GM21723 (cell line): ENCODE measurements around the gene BDNF.
"Not testable (repeated sequence)": the region's sequence is repeated elsewhere in the genome, so short reads cannot be mapped to it uniquely, and the experiment has no call there.

Source experiments
- ATAC-seq: cut with Tn5 transposase; IDR thresholded peaks from one replicate; pipeline ENCODE4 v1.9.1; 2021; ENCODE audit warnings: mild to moderate bottlenecking, moderate library complexity; ENCODE audit not compliant: unreplicated experiment

Gene BDNF

DNA sequence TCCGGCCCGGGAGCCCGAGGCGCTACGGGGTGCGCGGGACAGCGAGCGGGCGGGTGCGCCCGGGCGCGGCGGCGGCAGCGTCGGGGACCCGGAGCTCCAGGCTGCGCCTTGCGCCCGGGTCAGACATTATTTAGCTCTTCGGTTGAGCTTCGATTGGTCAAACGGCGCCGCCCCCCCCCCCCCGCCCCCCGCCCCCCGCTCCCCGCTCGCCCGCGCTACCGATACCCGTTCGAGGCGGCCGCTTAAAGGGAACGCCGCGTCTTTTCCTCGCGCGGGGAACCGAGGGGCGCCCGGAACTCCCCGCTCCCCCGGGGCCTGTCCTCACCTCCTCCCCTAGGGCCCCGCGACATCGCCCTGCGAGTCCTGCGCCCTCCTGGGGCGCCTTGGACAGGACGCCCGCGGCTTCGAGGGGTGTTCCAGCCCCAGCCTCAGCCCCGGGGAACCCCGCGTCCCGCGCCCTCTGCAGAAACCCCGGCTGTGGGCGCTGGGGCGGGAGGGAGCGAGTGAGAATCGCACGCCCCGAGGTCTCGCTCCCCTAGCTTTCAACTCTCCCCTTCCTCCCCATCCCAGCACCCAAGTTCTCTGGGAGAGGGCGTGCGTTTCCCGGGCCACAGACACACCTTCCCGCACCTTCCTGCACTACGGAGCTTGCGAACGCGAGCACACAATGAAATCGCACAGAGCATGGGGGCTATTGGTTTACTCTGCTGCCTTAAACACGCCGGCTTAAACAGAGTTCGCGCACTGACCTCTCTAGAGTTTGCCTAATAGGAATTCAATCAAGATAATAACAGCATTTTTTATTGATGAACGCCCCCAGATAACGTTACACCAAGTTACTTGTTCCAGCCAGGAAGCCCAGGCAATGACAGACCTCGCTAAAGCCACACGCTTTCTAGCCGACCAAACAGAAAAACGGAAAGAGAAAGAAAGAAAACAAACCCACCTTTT lies at the start of gene BDNF:
Gene BDNF (minus strand): TSS at position 105 of the 951 bp plus-strand sequence. CDS start 41,891 bp downstream, outside the sequence.
- no peak for ATAC-seq

DNA sequence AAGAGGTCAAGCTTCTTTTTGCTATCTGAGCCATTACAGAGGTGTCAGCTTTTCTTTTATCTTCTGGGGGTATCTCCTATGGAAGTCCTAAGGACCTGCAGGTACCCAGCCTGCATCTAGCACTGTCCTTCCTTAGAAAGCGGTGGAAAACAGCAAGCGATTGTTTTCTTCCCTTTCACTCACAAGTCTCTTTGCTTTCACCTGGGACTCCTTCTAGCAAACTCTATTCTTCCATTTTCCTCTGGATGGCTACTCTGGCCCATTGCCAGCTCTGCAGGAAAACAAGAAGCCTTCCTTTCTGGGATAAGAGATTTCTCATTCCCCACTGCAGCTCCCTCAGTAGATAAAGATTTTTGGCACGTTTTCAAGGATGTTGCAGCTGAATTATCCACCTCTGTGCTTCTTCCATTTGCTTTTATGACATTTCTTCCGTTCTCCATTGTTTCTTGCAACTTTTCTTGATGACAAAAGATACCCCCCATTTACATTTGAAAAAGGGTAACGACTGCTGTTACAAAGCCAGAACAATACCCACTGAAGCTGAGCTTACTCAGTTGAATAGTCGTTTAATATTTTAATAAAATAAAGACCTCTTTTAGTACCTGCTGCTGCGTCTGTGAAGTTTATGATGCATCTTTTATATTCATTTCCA lies 40.2 kb upstream of the BDNF start:
- ATAC-seq: no peak

DNA sequence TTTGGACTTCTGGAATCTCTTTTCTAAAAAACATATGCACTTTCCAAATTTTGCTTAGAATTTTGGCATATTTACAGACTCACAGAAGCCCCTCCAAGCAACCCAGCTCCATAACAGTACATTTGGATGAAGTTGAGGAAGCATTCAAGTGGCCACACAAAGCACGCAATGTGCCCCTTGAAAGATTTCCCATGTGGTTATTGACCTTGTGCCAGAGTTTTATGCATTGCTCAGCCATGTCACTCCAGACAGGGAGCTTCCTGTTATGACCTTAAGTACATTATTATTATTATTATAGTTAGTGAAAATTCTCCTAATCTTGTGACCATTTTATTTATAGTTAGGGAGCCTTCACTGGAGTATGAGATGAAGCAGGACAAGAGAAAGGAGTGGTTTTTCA lies 35.0 kb upstream of the BDNF start:
- no peak for ATAC-seq

DNA sequence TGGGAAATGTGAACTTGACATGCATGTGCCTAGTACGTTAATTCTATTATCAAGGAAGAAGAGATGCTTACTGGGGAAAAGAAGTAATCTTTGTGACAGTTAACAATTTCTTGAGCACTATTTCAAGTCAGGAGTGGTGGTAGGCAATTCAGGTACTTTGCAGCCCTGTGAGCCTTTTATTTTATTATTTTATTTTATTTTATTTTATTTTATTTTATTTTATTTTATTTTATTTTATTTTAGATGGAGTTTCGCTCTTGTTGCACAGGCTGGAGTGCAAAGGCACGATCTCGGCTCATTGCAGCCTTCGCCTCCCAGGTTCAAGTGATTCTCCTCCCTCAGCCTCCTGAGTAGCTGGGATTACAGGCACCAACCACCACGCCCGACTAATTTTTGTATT lies 31.5 kb upstream of the BDNF start:
- not testable (repeated sequence) for ATAC-seq

DNA sequence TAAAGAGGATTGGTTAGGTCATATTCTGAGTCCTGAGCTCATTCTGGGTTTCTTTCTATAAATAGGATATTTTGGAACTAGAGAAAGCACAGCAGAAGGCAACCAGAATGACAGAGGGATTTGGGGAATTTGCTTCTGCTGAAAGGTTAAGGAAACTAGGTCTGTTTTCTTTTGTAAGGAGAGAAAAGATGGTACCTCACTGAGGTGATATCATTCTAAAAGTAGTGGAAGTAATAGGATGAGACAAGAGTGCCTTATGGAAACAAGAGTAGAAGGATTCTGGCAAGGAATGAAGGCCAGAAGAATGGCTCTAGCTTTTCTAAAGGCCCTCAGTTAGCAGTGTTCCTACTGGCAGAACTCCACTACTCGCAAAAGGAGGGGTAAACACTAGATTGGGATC lies 26.7 kb upstream of the BDNF start:
- ATAC-seq: no peak

DNA sequence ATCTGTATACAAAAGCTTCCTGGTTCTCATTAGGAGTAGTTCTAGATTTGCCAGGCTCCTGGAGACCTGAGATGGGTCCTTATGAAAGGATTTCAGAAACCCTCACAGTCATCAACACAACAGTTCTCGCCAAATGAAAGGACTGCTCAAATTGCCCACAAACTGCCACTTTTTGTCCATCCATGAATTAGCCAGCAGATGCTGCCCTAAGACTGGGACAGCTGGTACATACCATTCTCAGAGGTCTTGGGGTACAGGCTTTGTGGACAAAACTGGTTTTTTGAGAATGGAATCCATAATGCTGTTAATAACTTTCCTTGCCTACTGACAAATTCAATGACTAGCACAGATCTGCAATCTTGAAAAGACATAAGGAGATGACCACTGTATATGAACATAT lies 23.4 kb upstream of the BDNF start:
- no peak for ATAC-seq

DNA sequence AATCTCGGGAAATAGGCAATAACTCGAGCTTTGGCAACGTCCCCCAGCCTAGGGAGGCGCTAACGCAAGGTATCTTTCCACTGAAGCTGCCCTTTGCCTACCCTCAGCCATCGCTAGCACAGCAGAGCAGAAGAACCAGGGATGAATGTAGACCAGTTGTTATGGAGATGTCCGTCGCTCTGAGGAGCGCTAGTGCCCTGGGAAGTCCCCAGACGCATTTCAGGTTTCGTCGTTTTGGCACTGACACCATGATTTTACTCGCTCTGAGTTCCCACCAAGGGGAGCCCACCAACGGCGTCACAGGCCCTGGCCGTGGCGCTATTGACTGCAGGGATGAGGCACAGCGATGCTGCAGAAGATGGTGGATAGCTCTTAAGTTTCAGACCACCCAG lies 22.7 kb upstream of the BDNF start:
- no peak for ATAC-seq

DNA sequence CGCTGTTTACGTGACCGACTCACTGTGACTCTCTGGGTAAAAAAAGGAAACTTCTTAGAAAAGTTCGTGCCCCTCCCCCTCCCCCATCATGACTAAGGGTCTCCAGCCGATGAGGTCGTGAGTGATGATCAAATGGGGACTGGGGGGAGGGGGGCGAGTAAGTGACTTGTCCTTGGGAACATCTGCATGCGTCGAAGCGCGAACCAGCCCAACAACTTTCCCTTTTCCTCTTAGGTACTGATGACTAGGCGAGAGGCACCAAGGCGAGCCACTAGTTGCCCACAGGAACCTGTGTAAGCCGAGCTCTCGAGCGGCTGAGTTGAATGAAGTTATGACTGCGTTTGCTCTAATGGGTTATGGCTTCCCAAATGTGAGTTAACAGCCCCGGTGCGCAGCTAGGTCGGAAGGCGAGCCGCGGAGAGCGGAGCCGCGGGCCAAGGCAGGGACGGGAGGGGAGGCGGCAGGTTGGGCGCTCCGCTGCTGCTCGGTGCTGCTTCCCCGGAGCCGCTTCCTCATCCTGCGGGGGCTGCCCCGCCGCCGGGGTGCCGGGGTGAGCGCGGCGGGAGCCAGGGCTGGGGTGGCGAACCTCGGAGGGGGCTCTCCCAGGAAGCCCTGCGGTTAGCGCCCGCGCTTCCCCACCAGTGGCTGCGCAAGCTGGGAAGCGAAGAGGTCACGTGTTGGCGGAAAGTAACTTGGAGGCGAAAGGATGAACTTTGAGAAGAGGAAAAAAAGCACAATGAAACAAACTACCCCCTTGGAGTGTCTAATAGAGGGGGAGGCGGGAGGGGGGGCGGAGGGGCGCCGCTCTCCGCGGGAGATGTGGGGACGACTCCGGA lies 22.1 kb upstream of the BDNF start:
- no peak for ATAC-seq

DNA sequence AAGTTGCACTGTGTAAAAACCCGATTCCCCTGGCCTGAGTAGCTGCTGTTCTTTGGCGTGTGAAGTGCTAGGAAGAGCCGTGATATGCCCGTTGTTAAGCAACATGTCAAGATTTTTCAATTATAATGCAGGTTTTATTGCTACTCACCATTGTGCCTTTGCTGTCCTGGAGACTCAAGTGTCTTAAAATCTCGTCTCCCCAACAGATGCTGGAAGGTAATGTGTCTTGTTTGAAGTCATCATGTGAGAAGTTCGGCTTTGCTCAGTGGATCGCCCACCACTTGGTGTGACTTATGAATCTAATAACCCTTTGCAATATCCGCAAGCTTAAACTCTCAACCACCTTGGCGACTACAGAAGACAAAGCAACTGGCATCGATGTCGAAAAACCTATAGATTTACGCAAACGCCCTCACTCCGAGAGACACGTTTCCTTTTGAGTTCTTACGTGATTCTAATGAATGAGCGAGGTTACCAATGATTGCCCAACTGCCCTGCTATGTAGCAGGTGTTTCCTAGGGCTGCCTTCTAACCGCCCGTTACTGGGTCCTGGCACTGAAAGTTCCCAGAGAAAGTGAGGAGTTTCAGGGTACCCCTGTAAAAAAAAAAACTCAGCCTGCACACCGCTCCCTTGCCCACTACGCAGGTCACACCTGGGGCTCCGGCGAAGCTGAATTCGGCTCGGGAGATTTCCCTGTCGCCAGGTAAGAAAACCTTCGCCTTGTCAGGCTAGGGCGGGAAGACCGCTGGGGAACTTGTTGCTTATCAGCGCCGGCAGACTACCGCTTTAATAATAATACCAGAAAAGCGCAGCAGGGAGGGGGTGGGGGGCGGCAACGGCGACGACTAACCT lies 21.2 kb upstream of the BDNF start:
- no peak for ATAC-seq

DNA sequence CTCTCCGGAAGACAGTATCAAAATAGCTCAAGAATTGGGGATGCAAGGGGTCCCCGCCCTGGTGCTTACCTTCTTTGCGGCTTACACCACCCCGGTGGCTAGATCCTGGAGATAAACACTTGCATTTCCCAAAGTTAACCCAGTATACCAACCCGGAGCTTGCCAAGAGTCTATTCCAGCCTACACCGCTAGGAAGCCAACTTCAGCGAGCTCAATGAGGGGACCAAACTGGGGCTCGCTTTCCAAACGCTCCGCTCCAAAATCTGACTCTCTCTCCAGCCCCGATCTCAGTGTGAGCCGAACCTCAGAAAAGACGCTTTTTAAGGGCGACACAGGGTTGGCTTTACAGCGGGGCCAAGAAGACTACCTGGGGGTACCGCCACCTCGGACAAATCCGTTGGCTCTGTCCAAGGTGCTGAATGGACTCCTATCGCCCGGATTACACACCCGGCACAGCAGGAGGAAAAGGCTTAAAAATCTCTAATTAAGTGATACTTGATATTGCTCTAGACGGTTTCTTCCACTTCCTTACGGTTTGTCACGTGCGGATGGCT lies 20.1 kb upstream of the BDNF start:
- ATAC-seq: no peak

DNA sequence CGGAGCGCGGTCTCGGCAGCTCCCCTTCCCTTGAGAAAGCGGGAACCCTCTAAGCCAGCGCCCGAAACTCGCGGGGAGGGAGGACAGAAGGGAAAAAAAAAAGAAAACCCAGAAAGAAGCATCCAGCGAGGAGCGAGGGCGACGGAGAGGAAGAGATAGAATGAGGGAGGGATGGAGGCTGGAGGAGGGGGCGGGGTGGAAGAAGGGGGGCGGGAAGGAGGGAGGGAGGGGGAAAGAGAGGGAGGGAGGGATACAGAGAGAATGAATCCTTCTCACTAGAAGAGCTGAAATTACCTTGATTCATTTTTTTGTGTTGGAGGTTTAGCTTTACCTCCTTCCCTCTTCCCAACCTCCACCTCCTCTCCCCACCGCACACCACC lies 19.3 kb upstream of the BDNF start:
- no peak for ATAC-seq

DNA sequence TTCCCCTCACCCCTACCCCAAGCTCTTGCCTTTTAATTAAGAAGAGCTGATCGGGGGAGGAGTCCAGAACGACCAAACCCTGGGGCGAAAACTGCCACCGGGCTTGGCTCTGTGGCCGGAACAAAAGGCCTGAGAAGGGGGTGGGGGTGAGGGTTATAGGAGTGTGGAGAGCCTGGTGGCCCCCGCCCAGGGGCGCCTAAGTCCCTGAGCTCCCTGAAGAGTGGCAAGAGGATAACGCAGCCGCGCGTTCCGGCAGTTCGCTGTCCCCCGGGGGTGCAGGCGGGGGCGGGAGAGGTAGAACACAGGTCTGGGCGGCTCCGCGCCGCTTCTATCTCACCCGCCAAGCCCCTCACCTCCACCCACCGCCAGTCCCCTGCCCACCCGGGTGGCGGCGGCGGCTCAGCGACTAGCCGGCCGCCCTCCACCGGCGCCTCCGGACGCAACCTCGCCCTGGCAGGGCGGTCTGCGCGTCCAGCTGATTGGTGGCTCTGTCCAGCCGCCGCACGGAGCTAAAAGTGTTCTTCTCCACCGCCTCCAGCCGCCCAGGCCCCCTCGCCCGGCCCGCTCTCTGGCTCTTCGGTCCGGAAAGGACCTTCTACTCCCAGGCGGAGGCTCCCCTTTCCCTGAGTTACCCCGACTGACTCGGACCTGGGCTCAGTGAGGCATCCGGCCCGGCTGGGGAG lies 18.7 kb upstream of the BDNF start:
- ATAC-seq: no peak

DNA sequence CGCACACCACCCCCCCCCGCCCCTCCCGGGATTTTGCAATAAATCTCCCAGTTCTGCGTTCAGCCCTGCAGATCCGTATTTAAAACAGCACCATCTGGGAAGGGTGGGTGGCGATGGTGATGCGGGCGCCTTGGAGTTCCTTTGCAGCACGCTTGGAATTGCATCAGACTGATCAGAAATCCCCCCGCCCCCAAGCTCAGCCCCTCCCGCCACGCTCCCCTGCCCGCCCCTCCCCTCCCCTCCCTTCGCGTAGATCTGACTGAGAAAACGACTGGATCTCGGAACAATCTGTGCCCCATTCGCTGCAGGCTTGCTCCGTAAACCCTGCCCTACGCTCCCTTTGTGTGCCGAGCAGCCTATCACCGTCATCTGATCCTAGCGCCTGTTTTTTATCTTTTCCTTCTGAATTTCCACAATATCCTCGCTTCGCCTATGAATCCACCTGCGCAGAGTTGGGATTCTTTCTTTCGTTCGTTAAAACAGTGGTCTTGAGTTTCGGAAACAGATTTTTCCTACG lies 18.1 kb upstream of the BDNF start:
- no peak for ATAC-seq

DNA sequence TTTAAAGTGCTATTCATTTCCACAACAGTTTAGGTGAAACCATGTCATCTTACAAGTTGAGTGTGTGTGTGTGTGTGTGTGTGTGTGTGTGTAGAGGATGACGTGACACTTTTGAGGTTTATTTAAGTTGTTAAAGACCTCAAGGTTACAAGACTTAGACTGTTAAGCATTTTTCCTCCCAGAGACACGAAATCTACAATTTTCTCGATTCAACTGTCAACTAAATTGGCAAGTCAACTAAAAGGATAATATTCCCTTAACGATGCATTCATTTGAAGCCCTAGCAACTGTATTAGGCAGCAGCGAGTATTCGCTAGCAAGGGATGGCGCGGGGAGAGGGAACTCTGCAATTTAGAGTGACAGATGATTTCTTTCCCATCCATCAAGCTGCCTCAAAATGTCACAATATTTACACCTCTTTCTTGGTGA lies 17.6 kb upstream of the BDNF start:
- ATAC-seq: no peak

DNA sequence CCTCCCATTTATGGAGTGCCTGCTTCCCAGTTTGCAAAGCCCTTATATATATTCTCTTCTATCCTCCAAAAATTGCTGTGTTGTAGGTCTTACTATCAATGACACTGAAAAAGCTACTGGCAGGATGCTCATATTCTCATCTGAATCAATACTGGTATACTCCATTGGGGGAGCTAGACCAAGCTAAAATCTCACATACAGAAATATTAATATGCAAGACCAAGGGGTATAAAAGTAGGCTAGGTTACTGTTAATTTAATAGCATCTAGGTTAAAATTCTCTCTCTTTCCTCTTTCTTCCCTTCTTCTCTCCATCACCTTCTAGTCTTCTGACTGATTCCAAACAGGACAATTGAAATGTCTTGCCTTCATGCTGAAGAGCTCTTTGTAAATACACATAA lies 17.1 kb upstream of the BDNF start:
- ATAC-seq: no peak

DNA sequence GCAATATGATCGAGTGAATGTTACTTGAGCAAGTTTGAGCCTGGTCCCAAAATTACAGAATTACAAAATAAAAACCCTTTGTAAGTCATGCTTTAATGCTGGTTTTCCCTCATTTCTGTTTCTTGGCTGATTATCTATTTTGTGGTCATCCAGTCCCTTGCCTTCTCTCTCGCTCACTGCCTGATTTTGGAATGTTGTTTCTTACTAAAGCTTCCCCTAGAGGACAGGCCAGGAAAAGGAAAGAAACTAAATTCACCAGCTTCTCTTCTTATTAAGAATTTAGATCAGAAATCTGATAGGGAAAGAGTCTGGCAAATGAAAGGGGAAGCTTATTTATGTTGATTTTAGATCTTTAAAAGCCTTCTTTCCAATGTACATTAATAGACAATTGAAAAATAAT lies 16.6 kb upstream of the BDNF start:
- ATAC-seq: no peak

DNA sequence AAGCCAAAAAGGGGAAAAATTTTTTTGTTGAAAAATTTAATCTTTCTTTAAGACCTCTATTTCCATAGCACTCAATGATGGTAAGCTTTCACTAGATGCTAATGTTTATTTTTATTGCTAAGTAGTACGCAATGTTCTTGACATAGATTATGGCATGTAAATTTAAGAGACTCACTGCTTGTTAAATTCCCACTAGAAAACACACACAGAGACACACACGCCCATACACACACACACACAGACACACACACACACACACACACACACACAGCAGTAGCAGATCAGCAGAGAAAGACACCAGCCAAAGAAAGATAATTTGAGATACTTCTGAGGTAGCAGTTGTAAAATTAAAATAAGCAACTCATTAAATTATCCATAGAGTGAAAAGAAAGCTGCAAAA lies 16.0 kb upstream of the BDNF start:
- no peak for ATAC-seq

DNA sequence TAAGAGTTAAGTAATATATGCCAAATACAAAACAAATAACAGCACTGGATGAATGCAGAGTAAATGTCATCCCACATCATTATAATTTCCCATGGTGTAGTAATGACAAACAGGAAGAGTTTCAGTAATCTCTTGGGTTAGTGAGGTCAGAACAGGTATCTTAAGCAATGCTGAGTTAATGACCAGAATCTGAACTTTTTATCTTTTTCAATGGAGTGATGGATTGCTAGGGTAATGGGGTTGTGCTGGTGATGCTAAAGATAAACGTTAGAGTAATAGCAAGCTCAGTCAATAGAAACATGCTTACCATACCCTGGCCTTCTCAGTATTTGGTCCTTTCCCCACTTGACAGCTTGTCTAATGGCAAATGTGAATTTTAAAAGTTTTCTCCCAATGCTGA lies 11.5 kb upstream of the BDNF start:
- ATAC-seq: no peak

DNA sequence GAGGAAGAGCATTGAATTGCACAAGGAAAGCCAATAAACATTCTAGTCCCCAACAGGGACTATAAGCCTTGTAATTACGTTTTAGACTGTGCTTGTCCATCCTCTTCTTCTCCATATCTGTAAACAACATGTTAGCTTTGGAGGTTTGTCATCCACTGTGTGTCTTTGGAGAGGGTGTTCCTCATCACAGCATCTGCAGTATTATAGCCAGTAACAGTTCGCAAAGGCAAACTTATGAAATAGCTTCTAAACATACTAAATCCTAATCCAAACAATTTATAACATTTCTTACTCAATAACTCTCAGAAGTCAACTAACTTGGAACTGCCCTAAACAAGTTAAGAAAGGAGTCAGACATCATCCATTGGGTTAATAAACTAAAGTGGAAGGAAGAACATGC lies 10.3 kb upstream of the BDNF start:
- no peak for ATAC-seq
